ENCODE data around the gene NFKBIE.
"Not testable (repeated sequence)": the region's sequence is repeated elsewhere in the genome, so short reads cannot be mapped to it uniquely, and the experiment has no call there.

Gene NFKBIE

GRCh38 chr6:44246663-44247337 is 18.6 kb downstream of the NFKBIE start, which contains the start of gene HSP90AB1:
HSP90AB1 (plus strand) TSS chr6:44247101; CDS start chr6:44248630, 1,529 bp downstream.
- DNase-seq (ENCODE audit: low read depth in 1 of 2, low spot score in 1 of 2), result peak; percentile 94 to 98

- peak; percentile 74 to 77 for DNase-seq (ENCODE audit: low read depth in 1 of 2, low spot score in 1 of 2)
Measured at GRCh38 chr6:44245912-44246662, 19.3 kb downstream of the NFKBIE start.

- DNase-seq (ENCODE audit: low read depth in 1 of 2, low spot score in 1 of 2), result no peak
Measured at GRCh38 chr6:44245391-44245911, 19.9 kb downstream of the NFKBIE start.

- DNase-seq (ENCODE audit: low read depth in 1 of 2, low spot score in 1 of 2), result no peak
Measured at GRCh38 chr6:44243345-44243744, 22.0 kb downstream of the NFKBIE start.

GRCh38 chr6:44238687-44239350 is 26.5 kb downstream of the NFKBIE start:
- no peak for DNase-seq (ENCODE audit: low read depth in 1 of 2, low spot score in 1 of 2)

GRCh38 chr6:44237813-44238433 is 27.4 kb downstream of the NFKBIE start:
- DNase-seq (ENCODE audit: low read depth in 1 of 2, low spot score in 1 of 2), result peak; percentile 64 to 66

- DNase-seq (ENCODE audit: low read depth in 1 of 2, low spot score in 1 of 2), result peak in 1 of 2 donors; percentile 57
Measured at GRCh38 chr6:44237021-44237812, 28.1 kb downstream of the NFKBIE start.

- no peak for DNase-seq (ENCODE audit: low read depth in 1 of 2, low spot score in 1 of 2)
Measured at GRCh38 chr6:44235891-44236516, 29.3 kb downstream of the NFKBIE start.

GRCh38 chr6:44235269-44235668 is 30.1 kb downstream of the NFKBIE start:
- DNase-seq (ENCODE audit: low read depth in 1 of 2, low spot score in 1 of 2), result no peak

GRCh38 chr6:44234101-44235025 is 31.0 kb downstream of the NFKBIE start:
- DNase-seq (ENCODE audit: low read depth in 1 of 2, low spot score in 1 of 2), result no peak

GRCh38 chr6:44233567-44234100 is 31.7 kb downstream of the NFKBIE start:
- DNase-seq (ENCODE audit: low read depth in 1 of 2, low spot score in 1 of 2), result no peak

GRCh38 chr6:44232676-44233566 is 32.4 kb downstream of the NFKBIE start:
- no peak for DNase-seq (ENCODE audit: low read depth in 1 of 2, low spot score in 1 of 2)

- DNase-seq (ENCODE audit: low read depth in 1 of 2, low spot score in 1 of 2), result not testable (repeated sequence)
Measured at GRCh38 chr6:44231426-44231825, 33.9 kb downstream of the NFKBIE start.

- DNase-seq (ENCODE audit: low read depth in 1 of 2, low spot score in 1 of 2), result no peak
Measured at GRCh38 chr6:44230034-44230675, 35.2 kb downstream of the NFKBIE start.

GRCh38 chr6:44229376-44230033 is 35.8 kb downstream of the NFKBIE start:
- DNase-seq (ENCODE audit: low read depth in 1 of 2, low spot score in 1 of 2), result no peak

- DNase-seq (ENCODE audit: low read depth in 1 of 2, low spot score in 1 of 2), result no peak
Measured at GRCh38 chr6:44228836-44229235, 36.5 kb downstream of the NFKBIE start.

GRCh38 chr6:44228433-44228832 is 36.9 kb downstream of the NFKBIE start:
- no peak for DNase-seq (ENCODE audit: low read depth in 1 of 2, low spot score in 1 of 2)
